Smooth muscle cell of trachea (primary cell): Measurements from ENCODE around the gene TSBP1. TPM values are rescaled to one million over a fixed set of nuclear protein-coding genes. Genes with fewer than 3 reads are reported as not detected.

ENCODE experiments used
- total RNA-seq: library from RNA; depleted of rRNA; stranded (reverse); fragments of >200 nt; gene quantifications from 2 replicates; pipeline ENCODE4 v1.2.1, GENCODE V29; 2014

TSBP1 gene
- total RNA-seq: not detected in 2 replicates

GRCh38 chr6:32371803-32372202, at the start of gene TSBP1:
Gene TSBP1 (minus strand): TSS chr6:32371903. CDS start chr6:32371706, 197 bp downstream.

GRCh38 chr6:32406857-32407256, 35.2 kb upstream of the TSBP1 start, which contains the start of gene BTNL2:
Gene BTNL2 (minus strand): TSS chr6:32407181. CDS start chr6:32407123, 58 bp downstream.

Other genes starting within 250 kb of the TSBP1 start
- 20.8 and 27.2 TPM in 2 replicates for gene ATF6B, start 243.7 kb downstream of the TSBP1 start, total RNA-seq
- gene FKBPL, start 241.6 kb downstream of the TSBP1 start, total RNA-seq: 6.7 and 6.8 TPM in 2 replicates
- gene PRRT1, start 220.0 kb downstream of the TSBP1 start, total RNA-seq: 0.33 and 0.44 TPM in 2 replicates
- 14.7 and 15.9 TPM in 2 replicates for gene PPT2, start 217.8 kb downstream of the TSBP1 start, total RNA-seq
- 0.66 and 1.9 TPM in 2 replicates for gene EGFL8, start 207.3 kb downstream of the TSBP1 start, total RNA-seq
- 17.5 and 42.2 TPM in 2 replicates for gene AGPAT1, start 195.8 kb downstream of the TSBP1 start, total RNA-seq
- 17.5 and 30.7 TPM in 2 replicates for gene RNF5, start 193.5 kb downstream of the TSBP1 start, total RNA-seq
- 0.44 and 0.50 TPM in 2 replicates for gene AGER, start 187.7 kb downstream of the TSBP1 start, total RNA-seq
- gene PBX2, start 181.7 kb downstream of the TSBP1 start, total RNA-seq: 57.5 and 61.2 TPM in 2 replicates
- 1.3 and 1.8 TPM in 2 replicates for gene GPSM3, start 179.3 kb downstream of the TSBP1 start, total RNA-seq
- gene NOTCH4, start 147.8 kb downstream of the TSBP1 start, total RNA-seq: 1.3 and 2.0 TPM in 2 replicates
- gene BTNL2, start 35.3 kb upstream of the TSBP1 start, total RNA-seq: not detected in 2 replicates
- 0.15 and 0.17 TPM in 2 replicates for gene HLA-DRA, start 68.0 kb upstream of the TSBP1 start, total RNA-seq
- 0.15 TPM in 1 of 2 replicates, not detected in the other for gene HLA-DRB5, start 158.4 kb upstream of the TSBP1 start, total RNA-seq
- 0.17 TPM in 1 of 2 replicates, not detected in the other for gene HLA-DRB1, start 217.9 kb upstream of the TSBP1 start, total RNA-seq